Activated CD8-positive, alpha-beta T cell treated with anti-CD3 and anti-CD28 coated beads for 36 hours (primary cell): ENCODE results near the gene LRMDA. TPM values are rescaled to one million over a fixed set of nuclear protein-coding genes. Genes with fewer than 3 reads are reported as not detected.
"Not testable (repeated sequence)": the region's sequence is repeated elsewhere in the genome, so short reads cannot be mapped to it uniquely, and the experiment has no call there.

Source experiments
- ATAC-seq: fragments of 200-7000 bp; cut with Tn5 transposase; one replicate; pipeline ENCODE4 v1.10.0; 2021; ENCODE audit warnings: mild to moderate bottlenecking, moderate library complexity
- CTCF ChIA-PET: fragments of 350-600 bp; sonication (Branson Sonifier 250); formaldehyde crosslinking; loops from one replicate; lab custom pipeline; 2021; ENCODE audit warnings: antibody characterized with exemption; lab: Charles Lee
- POLR2A ChIA-PET: fragments of 350-600 bp; sonication (Branson Sonifier 250); formaldehyde crosslinking; loops from one replicate; lab custom pipeline; 2021; ENCODE audit warnings: antibody characterized with exemption; lab: Charles Lee
- DNase-seq: peaks from one replicate; pipeline ENCODE4 v3.0.0-alpha.2; 2020
- H3K27ac Mint-ChIP-seq: one replicate; pipeline ENCODE4 v1.8.0; 2021; ENCODE audit warnings: mild to moderate bottlenecking, mixed read lengths
- H3K27me3 Mint-ChIP-seq: one replicate; pipeline ENCODE4 v1.8.0; 2021; ENCODE audit warnings: mixed read lengths
- H3K36me3 Mint-ChIP-seq: one replicate; pipeline ENCODE4 v1.8.0; 2021; ENCODE audit warnings: low read depth, mixed read lengths
- H3K4me1 Mint-ChIP-seq: one replicate; pipeline ENCODE4 v1.8.0; 2021; ENCODE audit warnings: low read depth, mixed read lengths
- H3K4me3 Mint-ChIP-seq: one replicate; pipeline ENCODE4 v1.8.0; 2021; ENCODE audit warnings: mild to moderate bottlenecking, moderate library complexity, mixed read lengths
- H3K9me3 Mint-ChIP-seq: one replicate; pipeline ENCODE4 v1.8.0; 2021; ENCODE audit warnings: mixed read lengths
- intact Hi-C: fragments of 100-400 bp; cut with micrococcal nuclease; formaldehyde crosslinking; loops from one replicate; pipeline ENCODE4 v1.10.0; 2022
- total RNA-seq, 2 experiments: library from RNA; stranded (reverse); gene quantifications; one replicate each; pipeline ENCODE4 v1.2.3, GENCODE V29; 2021
- TF ChIP-seq, protein P1 (sequence below): fragments of 200-600 bp; IDR thresholded peaks from one replicate; pipeline ENCODE4 v1.8.0; 2022; ENCODE audit warnings: antibody characterized with exemption, mild to moderate bottlenecking

LRMDA gene
- total RNA-seq, 2 experiments from 2014 or later: not detected

- DNase-seq (no peak), ATAC-seq (no peak)
- TF ChIP-seq, protein P1, sequence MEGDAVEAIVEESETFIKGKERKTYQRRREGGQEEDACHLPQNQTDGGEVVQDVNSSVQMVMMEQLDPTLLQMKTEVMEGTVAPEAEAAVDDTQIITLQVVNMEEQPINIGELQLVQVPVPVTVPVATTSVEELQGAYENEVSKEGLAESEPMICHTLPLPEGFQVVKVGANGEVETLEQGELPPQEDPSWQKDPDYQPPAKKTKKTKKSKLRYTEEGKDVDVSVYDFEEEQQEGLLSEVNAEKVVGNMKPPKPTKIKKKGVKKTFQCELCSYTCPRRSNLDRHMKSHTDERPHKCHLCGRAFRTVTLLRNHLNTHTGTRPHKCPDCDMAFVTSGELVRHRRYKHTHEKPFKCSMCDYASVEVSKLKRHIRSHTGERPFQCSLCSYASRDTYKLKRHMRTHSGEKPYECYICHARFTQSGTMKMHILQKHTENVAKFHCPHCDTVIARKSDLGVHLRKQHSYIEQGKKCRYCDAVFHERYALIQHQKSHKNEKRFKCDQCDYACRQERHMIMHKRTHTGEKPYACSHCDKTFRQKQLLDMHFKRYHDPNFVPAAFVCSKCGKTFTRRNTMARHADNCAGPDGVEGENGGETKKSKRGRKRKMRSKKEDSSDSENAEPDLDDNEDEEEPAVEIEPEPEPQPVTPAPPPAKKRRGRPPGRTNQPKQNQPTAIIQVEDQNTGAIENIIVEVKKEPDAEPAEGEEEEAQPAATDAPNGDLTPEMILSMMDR: no peak
- ChIA-PET POLR2A (no interaction called here), CTCF (no interaction called here)
- no peaks in the 10 kb centered on the region for H3K9me3 Mint-ChIP-seq
- no peaks in the 10 kb centered on the region for H3K36me3 Mint-ChIP-seq
- intact Hi-C loops: no loop called here
- H3K4me1 Mint-ChIP-seq: no peaks in the 10 kb centered on the region
- no peak overlapping the region for H3K4me3 Mint-ChIP-seq
- H3K27me3 Mint-ChIP-seq: peaks cover 8% of the 10 kb centered on the region
- no peak overlapping the region for H3K27ac Mint-ChIP-seq
These were observed 186.2 kb downstream of the LRMDA start for GRCh38 chr10:75617485-75618155.

DNA sequence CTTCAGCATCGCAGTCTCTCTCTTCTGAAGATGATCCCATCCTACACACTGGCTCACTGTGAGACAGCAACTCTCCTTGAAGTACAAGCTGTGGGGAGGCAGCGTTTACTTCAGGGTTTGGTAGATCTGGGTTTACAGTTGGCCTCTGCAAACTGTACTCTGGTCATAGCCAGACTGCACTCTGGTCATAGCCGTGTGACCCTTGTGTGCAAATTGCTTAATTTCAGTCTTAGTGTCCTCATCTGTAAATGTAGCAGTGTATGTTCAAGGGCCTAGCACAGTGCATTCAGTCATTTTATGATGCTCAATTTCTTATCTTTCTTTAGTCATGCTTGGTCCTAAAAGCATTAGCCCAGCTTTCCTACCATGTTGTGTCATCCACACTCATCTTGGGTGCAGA lies 188.2 kb downstream of the LRMDA start:
- Mint-ChIP-seq H3K4me1 (no peaks in the 10 kb centered on the region), H3K4me3 (no peak overlapping the region), H3K36me3 (no peaks in the 10 kb centered on the region), H3K27ac (no peak overlapping the region), H3K27me3 (peaks cover 2% of the 10 kb centered on the region), H3K9me3 (no peaks in the 10 kb centered on the region)
- intact Hi-C loops: no loop called here
- ATAC-seq (no peak), DNase-seq (no peak)
- TF ChIP-seq, protein P1: no peak
- POLR2A ChIA-PET: no interaction called here
- CTCF ChIA-PET: interaction anchor here (0.7 kb wide), 1 partner anchor 24 kb away, joined by 3 read pairs; no protein-coding TSS in a partner anchor

GRCh38 chr10:75620356-75620755 lies 188.9 kb downstream of the LRMDA start:
- Mint-ChIP-seq H3K4me3 (no peak overlapping the region), H3K27me3 (peaks cover 2% of the 10 kb centered on the region), H3K36me3 (no peaks in the 10 kb centered on the region), H3K4me1 (no peaks in the 10 kb centered on the region), H3K9me3 (no peaks in the 10 kb centered on the region), H3K27ac (no peak overlapping the region)
- DNase-seq: no peak
- TF ChIP-seq, protein P1: no peak
- intact Hi-C loops: no loop called here
- CTCF ChIA-PET: no interaction called here
- POLR2A ChIA-PET: no interaction called here
- no peak for ATAC-seq

DNA sequence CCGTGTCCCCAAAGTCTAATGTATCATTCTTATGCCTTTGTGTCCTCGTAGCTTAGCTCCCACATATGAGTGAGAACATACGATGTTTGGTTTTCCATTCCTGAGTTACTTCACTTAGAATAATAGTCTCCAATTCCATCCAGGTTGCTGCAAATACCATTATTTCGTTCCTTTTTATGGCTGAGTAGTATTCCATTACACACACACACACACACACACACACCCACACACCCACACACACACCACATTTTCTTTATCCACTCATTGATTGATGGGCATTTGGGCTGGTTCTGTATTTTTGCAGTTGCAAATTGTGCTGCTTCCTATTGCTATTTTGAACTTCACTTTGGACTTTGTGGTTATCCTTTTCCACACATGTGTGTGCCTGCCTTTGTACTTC lies 189.6 kb downstream of the LRMDA start:
- ATAC-seq, H3K27ac Mint-ChIP-seq, H3K27me3 Mint-ChIP-seq, H3K4me3 Mint-ChIP-seq, CTCF ChIA-PET, H3K4me1 Mint-ChIP-seq, H3K9me3 Mint-ChIP-seq, intact Hi-C loops, H3K36me3 Mint-ChIP-seq, POLR2A ChIA-PET, DNase-seq: not testable (repeated sequence)

DNA sequence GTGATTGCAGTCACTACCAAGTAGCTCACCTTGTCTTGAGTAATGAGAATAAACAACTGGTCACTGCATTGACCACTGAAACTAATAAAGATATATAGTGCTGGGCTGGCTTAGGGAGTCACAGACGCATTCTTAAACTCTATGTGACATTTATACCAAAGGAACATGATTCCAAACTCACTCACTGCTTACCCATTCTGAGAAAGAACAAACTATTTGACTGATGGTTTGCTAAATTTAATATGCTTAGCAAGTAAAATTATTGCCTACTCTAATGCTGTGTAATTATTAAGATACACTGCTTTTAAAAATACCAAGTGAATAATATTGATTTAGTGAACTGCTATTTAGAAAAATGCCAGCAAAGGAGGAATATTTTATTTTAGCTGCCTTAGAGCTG lies 191.1 kb downstream of the LRMDA start:
- ATAC-seq (no peak), DNase-seq (no peak)
- no peaks in the 10 kb centered on the region for H3K36me3 Mint-ChIP-seq
- H3K4me3 Mint-ChIP-seq: no peak overlapping the region
- intact Hi-C loops: no loop called here
- H3K9me3 Mint-ChIP-seq: no peaks in the 10 kb centered on the region
- POLR2A ChIA-PET: no interaction called here
- no peak overlapping the region for H3K27ac Mint-ChIP-seq
- CTCF ChIA-PET: no interaction called here
- H3K4me1 Mint-ChIP-seq: no peaks in the 10 kb centered on the region
- TF ChIP-seq, protein P1: no peak
- H3K27me3 Mint-ChIP-seq: peaks cover 2% of the 10 kb centered on the region
